ENCODE results near the gene HGFAC. TPM values are rescaled to one million over a fixed set of nuclear protein-coding genes. Genes with fewer than 3 reads are reported as not detected.

The HGFAC gene
- total RNA-seq, 2 experiments from 2014 or later, result 0.25 to 0.75 TPM

DNA sequence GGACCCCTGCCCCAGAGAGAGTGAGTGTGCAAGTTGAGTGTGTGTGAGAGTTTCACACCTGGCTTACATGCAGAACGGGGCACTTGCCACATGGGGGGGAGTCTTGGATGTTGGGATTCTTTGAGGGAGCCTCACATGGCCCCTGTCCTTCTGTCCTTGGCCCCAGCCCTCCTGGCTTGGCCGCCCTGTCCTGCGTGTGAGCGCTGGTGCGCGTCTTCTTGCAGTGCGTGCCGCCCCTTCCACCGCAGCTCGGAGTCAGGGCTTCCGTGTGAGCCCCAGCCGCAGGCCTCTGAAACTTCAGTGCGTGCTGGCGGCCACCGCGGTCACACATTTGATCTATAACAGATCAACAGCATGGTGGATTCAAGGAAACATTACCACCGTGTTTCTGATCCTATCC, 30.1 kb upstream of the HGFAC start:
- Mint-ChIP-seq H3K9me3 (no peaks in the 10 kb centered on the region), H3K4me3 (no peak overlapping the region), H3K27me3 (no peaks in the 10 kb centered on the region), H3K36me3 (ENCODE audit: low read depth) (no peaks in the 10 kb centered on the region), H3K27ac (no peak overlapping the region), H3K4me1 (ENCODE audit: low read depth) (no peaks in the 10 kb centered on the region)
- ChIA-PET POLR2A (no interaction called here), CTCF (no interaction called here)
- no peaks in the 10 kb centered on the region for H3K9me3 ChIP-seq (ENCODE audit: control insufficient read depth in 1 of 2, insufficient read depth in 1 of 2, low read length in 2 of 2)
- TF ChIP-seq CTCF (IDR thresholded peaks at IDR 0.05), result no peak
- H3K36me3 ChIP-seq (ENCODE audit: insufficient read depth, low read length), result no peaks in the 10 kb centered on the region
- DNase-seq (no peak), ATAC-seq (ENCODE audit: poor library complexity) (no peak)
- H3K4me3 ChIP-seq (ENCODE audit: low read length), result no peak overlapping the region
- H3K27me3 ChIP-seq (ENCODE audit: control insufficient read depth in 1 of 2, insufficient read depth in 2 of 2, low read length in 2 of 2), result no peaks in the 10 kb centered on the region
- H3K4me1 ChIP-seq (ENCODE audit: insufficient read depth, low read length), result no peaks in the 10 kb centered on the region
- no peak overlapping the region for H3K27ac ChIP-seq (ENCODE audit: low read depth in 1 of 2, low read length in 2 of 2)
- intact Hi-C loops (cut with DNase I, micrococcal nuclease), result no loop called here

DNA sequence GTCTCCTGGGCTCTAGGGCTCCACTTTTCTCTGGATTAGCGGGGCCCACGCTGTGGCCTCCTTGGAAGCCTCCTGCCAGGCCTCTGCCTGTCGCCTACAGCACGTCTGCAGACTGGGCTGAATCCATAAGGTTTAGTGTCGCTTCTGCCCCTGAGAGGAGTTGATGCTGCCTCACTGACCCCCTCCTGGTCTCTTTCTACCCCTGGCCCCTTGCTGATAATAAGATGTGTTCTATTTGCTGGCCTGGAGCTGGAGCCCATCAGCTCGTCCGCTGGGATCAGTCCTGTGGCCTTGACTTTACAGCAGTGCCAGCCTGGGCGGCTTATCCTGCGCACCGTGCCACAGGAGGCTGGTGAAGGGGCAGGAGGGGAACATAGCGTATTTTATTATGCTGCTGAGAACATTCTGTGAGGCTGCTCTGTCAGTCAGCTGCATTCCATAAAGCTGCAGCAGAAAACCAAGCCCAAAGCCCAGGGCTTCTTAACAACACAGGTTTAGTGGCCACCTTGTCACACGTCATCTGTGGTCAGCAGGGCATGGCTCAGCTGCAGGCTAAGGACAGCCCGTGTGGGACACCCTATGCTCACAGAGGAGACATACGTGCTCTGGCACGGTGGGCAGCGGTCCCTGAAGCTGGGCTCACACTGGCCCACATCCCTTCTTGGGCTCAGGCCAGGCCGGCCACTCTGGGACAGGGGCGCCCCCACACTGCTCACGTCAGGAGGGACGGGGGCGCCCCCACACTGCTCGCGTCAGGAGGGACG, 29.3 kb upstream of the HGFAC start:
- Histone ChIP-seq H3K36me3 (ENCODE audit: insufficient read depth, low read length) (no peaks in the 10 kb centered on the region), H3K4me1 (ENCODE audit: insufficient read depth, low read length) (no peaks in the 10 kb centered on the region), H3K27ac (ENCODE audit: low read depth in 1 of 2, low read length in 2 of 2) (no peak overlapping the region), H3K27me3 (ENCODE audit: control insufficient read depth in 1 of 2, insufficient read depth in 2 of 2, low read length in 2 of 2) (no peaks in the 10 kb centered on the region), H3K4me3 (ENCODE audit: low read length) (no peak overlapping the region), H3K9me3 (ENCODE audit: control insufficient read depth in 1 of 2, insufficient read depth in 1 of 2, low read length in 2 of 2) (no peaks in the 10 kb centered on the region)
- POLR2A ChIA-PET, result no interaction called here
- H3K36me3 Mint-ChIP-seq (ENCODE audit: low read depth), result peaks cover 4% of the 10 kb centered on the region
- CTCF ChIA-PET, result no interaction called here
- H3K9me3 Mint-ChIP-seq, result no peaks in the 10 kb centered on the region
- no peak for TF ChIP-seq CTCF (IDR thresholded peaks at IDR 0.05)
- ATAC-seq (ENCODE audit: poor library complexity) (no peak), DNase-seq (no peak)
- H3K4me1 Mint-ChIP-seq (ENCODE audit: low read depth), result no peaks in the 10 kb centered on the region
- H3K27ac Mint-ChIP-seq, result no peak overlapping the region
- H3K27me3 Mint-ChIP-seq, result no peaks in the 10 kb centered on the region
- H3K4me3 Mint-ChIP-seq, result no peak overlapping the region
- intact Hi-C loops (cut with DNase I, micrococcal nuclease), result no loop called here

- Mint-ChIP-seq H3K9me3 (no peaks in the 10 kb centered on the region), H3K36me3 (ENCODE audit: low read depth) (peaks cover 11% of the 10 kb centered on the region), H3K27ac (no peak overlapping the region), H3K4me3 (no peak overlapping the region), H3K4me1 (ENCODE audit: low read depth) (no peaks in the 10 kb centered on the region), H3K27me3 (no peaks in the 10 kb centered on the region)
- intact Hi-C loops (cut with DNase I, micrococcal nuclease), result no loop called here
- no peak for TF ChIP-seq CTCF (IDR thresholded peaks at IDR 0.05)
- Histone ChIP-seq H3K9me3 (ENCODE audit: control insufficient read depth in 1 of 2, insufficient read depth in 1 of 2, low read length in 2 of 2) (no peaks in the 10 kb centered on the region), H3K27ac (ENCODE audit: low read depth in 1 of 2, low read length in 2 of 2) (no peak overlapping the region), H3K4me1 (ENCODE audit: insufficient read depth, low read length) (no peaks in the 10 kb centered on the region), H3K27me3 (ENCODE audit: control insufficient read depth in 1 of 2, insufficient read depth in 2 of 2, low read length in 2 of 2) (no peaks in the 10 kb centered on the region), H3K4me3 (ENCODE audit: low read length) (no peak overlapping the region), H3K36me3 (ENCODE audit: insufficient read depth, low read length) (no peaks in the 10 kb centered on the region)
- ATAC-seq (ENCODE audit: poor library complexity) (no peak), DNase-seq (no peak)
- ChIA-PET CTCF (no interaction called here), POLR2A (no interaction called here)
Observed at GRCh38 chr4:3413217-3413671, 28.5 kb upstream of the HGFAC start.

Data from CD4-positive, alpha-beta T cell (primary cell).